GM12801 (cell line): ENCODE measurements around the gene CAPN8.

Experiments
- CTCF ChIP-seq: IDR thresholded peaks from one replicate; pipeline ENCODE4 v1.5.1; 2011; ENCODE audit warnings: control low read depth; ENCODE audit not compliant: insufficient read length; ENCODE audit errors: extremely low read depth

CAPN8 gene

GRCh38 chr1:223711747-223712193, 46.3 kb upstream of the CAPN8 start:
- TF ChIP-seq CTCF, result no peak

- no peak for TF ChIP-seq CTCF
Observed at GRCh38 chr1:223711173-223711572, 45.7 kb upstream of the CAPN8 start.

GRCh38 chr1:223710179-223711133, 45.0 kb upstream of the CAPN8 start:
- no peak for TF ChIP-seq CTCF

GRCh38 chr1:223709598-223709997, 44.1 kb upstream of the CAPN8 start:
- TF ChIP-seq CTCF, result no peak

GRCh38 chr1:223708651-223709268, 43.3 kb upstream of the CAPN8 start:
- TF ChIP-seq CTCF, result no peak

GRCh38 chr1:223708001-223708359, 42.5 kb upstream of the CAPN8 start:
- no peak for TF ChIP-seq CTCF

- TF ChIP-seq CTCF, result no peak
Observed at GRCh38 chr1:223707256-223708000, 41.9 kb upstream of the CAPN8 start.
